Erythroblast (primary cell): ENCODE results near the gene NDUFA9.

Source experiments
- GATA1 ChIP-seq: IDR thresholded peaks from 2 replicates; pipeline ENCODE4 v1.6.1; 2011; ENCODE audit warnings: low read depth, mild to moderate bottlenecking, control low read depth, low read length, moderate library complexity
- POLR2A ChIP-seq: IDR thresholded peaks from 2 replicates; pipeline ENCODE4 v1.6.1; 2011; ENCODE audit warnings: mild to moderate bottlenecking, low read length

DNA sequence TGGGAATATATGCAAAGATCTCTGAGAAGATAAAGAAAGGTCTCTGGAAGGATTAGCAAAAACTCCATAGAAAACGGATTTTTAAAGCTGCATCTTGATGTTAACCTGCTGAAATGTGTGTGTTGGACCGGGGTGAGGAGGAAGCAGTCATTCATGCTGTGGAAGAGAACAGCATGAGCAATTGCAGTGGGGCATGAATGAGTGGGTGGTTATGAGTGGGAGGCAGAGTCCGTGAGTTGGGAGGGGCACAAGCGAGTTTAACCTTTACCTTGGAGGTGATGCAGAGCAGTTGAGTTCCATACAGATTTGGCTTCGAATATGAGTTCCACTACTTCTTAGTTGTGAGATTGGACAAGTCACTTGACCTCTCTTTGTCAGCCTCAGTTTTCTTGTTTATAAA is 41.8 kb downstream of the NDUFA9 start:
- TF ChIP-seq POLR2A (no peak), GATA1 (no peak)
